ENCODE results near the gene DMD.

DNA sequence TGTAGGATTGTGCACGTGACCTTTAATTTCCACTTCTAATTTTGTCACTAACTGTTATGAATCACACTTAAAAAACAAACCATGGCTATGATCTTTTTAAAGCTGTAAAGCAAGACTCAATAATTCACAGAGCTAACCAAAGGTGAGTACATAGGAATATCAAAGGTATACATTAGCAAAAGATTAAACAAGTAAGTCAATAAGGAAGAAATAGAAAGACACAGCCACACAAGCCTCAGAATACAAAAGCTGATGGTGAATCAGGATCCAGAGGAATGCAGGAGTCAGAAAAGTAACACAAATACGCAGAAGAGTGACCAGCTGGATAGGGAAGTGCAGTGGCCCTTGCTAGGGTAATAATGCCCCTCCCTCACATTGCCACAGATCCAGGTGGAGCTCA lies 943.6 kb downstream of the DMD start:
- TF ChIP-seq EZH2 (IDR thresholded peaks at IDR 0.05; ENCODE audit: low read depth): no peak
- TF ChIP-seq, protein P1, sequence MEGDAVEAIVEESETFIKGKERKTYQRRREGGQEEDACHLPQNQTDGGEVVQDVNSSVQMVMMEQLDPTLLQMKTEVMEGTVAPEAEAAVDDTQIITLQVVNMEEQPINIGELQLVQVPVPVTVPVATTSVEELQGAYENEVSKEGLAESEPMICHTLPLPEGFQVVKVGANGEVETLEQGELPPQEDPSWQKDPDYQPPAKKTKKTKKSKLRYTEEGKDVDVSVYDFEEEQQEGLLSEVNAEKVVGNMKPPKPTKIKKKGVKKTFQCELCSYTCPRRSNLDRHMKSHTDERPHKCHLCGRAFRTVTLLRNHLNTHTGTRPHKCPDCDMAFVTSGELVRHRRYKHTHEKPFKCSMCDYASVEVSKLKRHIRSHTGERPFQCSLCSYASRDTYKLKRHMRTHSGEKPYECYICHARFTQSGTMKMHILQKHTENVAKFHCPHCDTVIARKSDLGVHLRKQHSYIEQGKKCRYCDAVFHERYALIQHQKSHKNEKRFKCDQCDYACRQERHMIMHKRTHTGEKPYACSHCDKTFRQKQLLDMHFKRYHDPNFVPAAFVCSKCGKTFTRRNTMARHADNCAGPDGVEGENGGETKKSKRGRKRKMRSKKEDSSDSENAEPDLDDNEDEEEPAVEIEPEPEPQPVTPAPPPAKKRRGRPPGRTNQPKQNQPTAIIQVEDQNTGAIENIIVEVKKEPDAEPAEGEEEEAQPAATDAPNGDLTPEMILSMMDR (conservative IDR thresholded peaks at IDR 0.05): no peak
